Measurements from ENCODE around the gene PRDX1.
"Not testable (repeated sequence)": the region's sequence is repeated elsewhere in the genome, so short reads cannot be mapped to it uniquely, and the experiment has no call there.

- not testable (repeated sequence) for TF ChIP-seq CTCF (IDR thresholded peaks at IDR 0.05); POLR2AphosphoS5 (IDR thresholded peaks at IDR 0.05; ENCODE audit: insufficient read depth in 1 of 2, low read depth in 1 of 2); POLR2A (IDR thresholded peaks at IDR 0.05)
Observed at GRCh38 chr1:45523516-45523915, 1.8 kb upstream of the PRDX1 start.
